NB4 (cell line): ENCODE results near the gene PSME4.

ENCODE experiments used
- CTCF ChIP-seq: IDR thresholded peaks from one replicate; pipeline ENCODE4 v1.5.1; 2012; ENCODE audit warnings: low read depth, low read length
- MAX ChIP-seq: IDR thresholded peaks from 2 replicates; pipeline ENCODE4 v1.6.1; 2011; ENCODE audit warnings: low read depth, low read length
- MYC ChIP-seq: IDR thresholded peaks from 2 replicates; pipeline ENCODE4 v1.6.1; 2011; ENCODE audit warnings: low read depth, low read length
- POLR2A ChIP-seq: IDR thresholded peaks from 2 replicates; pipeline ENCODE4 v1.6.1; 2011; ENCODE audit warnings: mild to moderate bottlenecking; ENCODE audit not compliant: insufficient read length; ENCODE audit errors: extremely low read depth

DNA sequence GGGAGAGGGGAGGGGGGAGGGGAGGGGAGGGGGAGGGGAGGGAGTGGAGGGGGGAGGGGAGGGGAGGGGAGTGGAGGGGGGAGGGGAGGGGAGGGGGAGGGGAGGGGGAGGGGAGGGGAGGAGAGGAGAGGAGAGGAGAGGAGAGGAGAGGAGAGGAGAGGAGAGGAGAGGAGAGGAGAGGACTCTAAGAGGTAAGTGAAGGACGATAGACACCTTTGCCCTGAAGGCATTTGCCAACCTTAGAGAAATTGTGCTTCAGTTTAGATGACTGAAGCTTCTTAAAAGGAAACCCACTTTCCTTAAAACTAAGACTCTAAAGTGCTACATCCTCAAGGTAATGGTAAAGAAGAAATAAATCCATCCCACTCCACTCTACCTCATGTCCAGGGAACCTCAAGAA lies 130.2 kb downstream of the PSME4 start:
- TF ChIP-seq CTCF = no peak
- no peak for TF ChIP-seq MAX
- TF ChIP-seq POLR2A = no peak
- TF ChIP-seq MYC = no peak
